Gastroesophageal sphincter (tissue), 4 donors: ENCODE measurements around the gene RAB43. TPM values are rescaled to one million over a fixed set of nuclear protein-coding genes. Genes with fewer than 3 reads are reported as not detected.
"Not testable (repeated sequence)": the region's sequence is repeated elsewhere in the genome, so short reads cannot be mapped to it uniquely, and the experiment has no call there.

Source experiments
- ATAC-seq: fragments of 150-250 bp; one replicate; pipeline ENCODE4 v1.9.1; 2016; ENCODE audit warnings: mild to moderate bottlenecking, moderate library complexity
- H3K27ac ChIP-seq, 4 donors: fragments of 200-600 bp; sonication (generic) in 3 of 4; 1 replicate in 3 of 4; 2 replicates in 1 of 4; pipeline ENCODE4 v1.5.1; 2016 to 2019
- H3K27me3 ChIP-seq: fragments of 200-600 bp; sonication (generic); one replicate; pipeline ENCODE4 v1.5.1; 2019
- H3K36me3 ChIP-seq, 2 donors: fragments of 200-600 bp; sonication (generic); one replicate each; pipeline ENCODE4 v1.5.1; 2019; ENCODE audit warnings: control low read depth in 1 of 2
- H3K4me1 ChIP-seq, 3 donors: fragments of 200-600 bp; sonication (generic); 1 replicate in 2 of 3; 2 replicates in 1 of 3; pipeline ENCODE4 v1.5.1; 2016 to 2019; ENCODE audit warnings: control low read depth in 2 of 3
- H3K4me3 ChIP-seq, 2 donors: fragments of 200-600 bp; sonication (generic); one replicate each; pipeline ENCODE4 v1.5.1; 2019; ENCODE audit warnings: mild to moderate bottlenecking in 1 of 2, moderate library complexity in 1 of 2
- H3K9me3 ChIP-seq, 3 donors: fragments of 200-600 bp; sonication (generic); one replicate each; pipeline ENCODE4 v1.5.1; 2017 to 2019; ENCODE audit warnings: control low read depth in 2 of 3
- EP300 ChIP-seq: sonication (generic); formaldehyde crosslinking; IDR thresholded peaks from one replicate; pipeline ENCODE4 v1.6.1; 2017; ENCODE audit warnings: antibody characterized with exemption, mild to moderate bottlenecking
- POLR2A ChIP-seq, 2 donors: fragments of 450-650 bp; IDR thresholded peaks; one replicate each; pipeline ENCODE4 v1.6.1; 2017; ENCODE audit warnings: antibody characterized with exemption in 2 of 2, mild to moderate bottlenecking in 2 of 2, moderate library complexity in 1 of 2
- POLR2AphosphoS5 ChIP-seq: sonication (generic); formaldehyde crosslinking; IDR thresholded peaks from one replicate; pipeline ENCODE4 v1.6.1; 2017; ENCODE audit warnings: antibody characterized with exemption
- WGBS, 2 donors: methylation state at CpG; one replicate each; pipeline ENCODE4 v1.1.5; 2018; ENCODE audit warnings: low coverage in 1 of 2; 5-methylcytosine and 5-hydroxymethylcytosine counted together
- total RNA-seq, 4 donors: library from RNA; depleted of rRNA; stranded (reverse); fragments of >200 nt; gene quantifications; one replicate each; pipeline ENCODE4 v1.1.0, GENCODE V29; 2016
- TF ChIP-seq, protein P1 (sequence below), 4 experiments: fragments of 200-600 bp in 2 of 4; fragments of 450-650 bp in 2 of 4; sonication (generic) in 1 of 4; IDR thresholded peaks; one replicate each; pipeline ENCODE4 v1.5.1; 2017 to 2019; ENCODE audit warnings: antibody characterized with exemption in 4 of 4, mild to moderate bottlenecking in 2 of 4, moderate library complexity in 2 of 4

RAB43 gene
- total RNA-seq, 4 donors from 2014 or later: 10.3 to 17.9 (median 15.7) TPM

DNA sequence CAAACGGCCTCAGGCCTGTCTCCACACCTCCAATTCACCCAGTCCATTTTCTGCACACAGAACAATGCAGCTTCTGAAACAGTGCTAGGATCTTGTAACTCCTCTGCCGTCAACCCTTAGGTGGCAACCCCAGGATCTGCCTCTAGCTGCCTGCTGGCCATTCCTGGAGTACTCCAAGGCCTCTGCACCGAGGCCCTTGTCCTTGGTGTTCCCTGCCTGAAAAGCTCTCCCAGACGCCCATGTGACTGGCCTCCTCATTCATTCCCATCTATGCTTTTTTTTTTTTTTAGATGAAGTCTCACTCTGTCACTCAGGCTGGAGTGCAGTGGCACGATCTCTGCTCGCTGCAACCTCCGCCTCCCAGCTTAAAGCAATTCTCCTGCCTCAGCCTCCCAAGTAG, 18.3 kb downstream of the RAB43 start:
- TF ChIP-seq EP300: no peak
- no peak for TF ChIP-seq POLR2A (IDR thresholded peaks at IDR 0.05)
- TF ChIP-seq, protein P1, sequence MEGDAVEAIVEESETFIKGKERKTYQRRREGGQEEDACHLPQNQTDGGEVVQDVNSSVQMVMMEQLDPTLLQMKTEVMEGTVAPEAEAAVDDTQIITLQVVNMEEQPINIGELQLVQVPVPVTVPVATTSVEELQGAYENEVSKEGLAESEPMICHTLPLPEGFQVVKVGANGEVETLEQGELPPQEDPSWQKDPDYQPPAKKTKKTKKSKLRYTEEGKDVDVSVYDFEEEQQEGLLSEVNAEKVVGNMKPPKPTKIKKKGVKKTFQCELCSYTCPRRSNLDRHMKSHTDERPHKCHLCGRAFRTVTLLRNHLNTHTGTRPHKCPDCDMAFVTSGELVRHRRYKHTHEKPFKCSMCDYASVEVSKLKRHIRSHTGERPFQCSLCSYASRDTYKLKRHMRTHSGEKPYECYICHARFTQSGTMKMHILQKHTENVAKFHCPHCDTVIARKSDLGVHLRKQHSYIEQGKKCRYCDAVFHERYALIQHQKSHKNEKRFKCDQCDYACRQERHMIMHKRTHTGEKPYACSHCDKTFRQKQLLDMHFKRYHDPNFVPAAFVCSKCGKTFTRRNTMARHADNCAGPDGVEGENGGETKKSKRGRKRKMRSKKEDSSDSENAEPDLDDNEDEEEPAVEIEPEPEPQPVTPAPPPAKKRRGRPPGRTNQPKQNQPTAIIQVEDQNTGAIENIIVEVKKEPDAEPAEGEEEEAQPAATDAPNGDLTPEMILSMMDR (IDR thresholded peaks at IDR 0.05): no peak
- no peak for TF ChIP-seq POLR2AphosphoS5
- Histone ChIP-seq H3K9me3 (no peaks in the 10 kb centered on the region), H3K27ac (no peak overlapping the region), H3K4me1 (peaks cover 0 to 20% (median 0%) of the 10 kb centered on the region in 3 donors), H3K36me3 (peaks cover 0 to 39% of the 10 kb centered on the region in 2 donors), H3K4me3 (no peak overlapping the region), H3K27me3 (no peaks in the 10 kb centered on the region)
- no peak for ATAC-seq
- WGBS, 2 donors: 71 to 90% methylated on average over 2 to 6 of the region's 7 CpGs

DNA sequence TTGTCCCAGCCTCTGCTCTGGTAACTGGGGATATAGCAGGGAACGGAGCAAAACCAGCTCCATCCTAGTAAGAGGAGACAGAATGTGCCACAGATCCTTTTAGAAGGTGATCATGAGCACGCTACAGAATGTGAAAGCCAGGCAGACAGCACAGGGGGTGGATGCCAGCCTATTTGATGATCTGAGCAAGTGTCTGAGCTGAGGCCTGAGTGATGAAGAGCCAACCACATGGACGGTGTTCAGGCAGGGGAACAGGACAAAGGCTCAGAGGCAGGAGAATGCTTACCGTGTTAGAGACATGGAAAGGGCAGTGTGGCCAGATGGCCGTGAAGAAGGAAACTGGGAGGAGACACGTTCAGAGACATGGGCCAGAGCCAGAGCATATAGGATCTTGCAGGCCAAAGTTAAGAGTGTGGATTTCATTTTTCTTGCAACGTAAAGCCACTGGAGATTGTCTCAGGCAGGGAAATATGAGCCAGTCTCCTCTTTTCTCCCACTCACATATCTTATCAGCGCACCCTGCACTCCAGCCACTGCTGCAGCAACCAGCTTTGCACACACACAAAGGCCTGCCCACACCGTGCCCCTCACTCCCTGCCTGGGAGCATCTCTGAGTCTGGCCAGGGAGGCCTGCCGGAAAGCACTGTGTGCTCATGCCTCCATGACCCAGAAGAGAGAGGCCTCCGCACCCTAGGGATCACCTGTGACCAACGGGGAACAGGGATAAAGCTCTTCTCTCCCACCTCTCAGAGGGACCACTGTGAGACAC, 20.1 kb downstream of the RAB43 start:
- H3K9me3 ChIP-seq: no peaks in the 10 kb centered on the region
- no peak for TF ChIP-seq EP300
- no peak for TF ChIP-seq POLR2A (IDR thresholded peaks at IDR 0.05)
- TF ChIP-seq, protein P1 (IDR thresholded peaks at IDR 0.05): no peak
- no peak for TF ChIP-seq POLR2AphosphoS5
- no peak for ATAC-seq

DNA sequence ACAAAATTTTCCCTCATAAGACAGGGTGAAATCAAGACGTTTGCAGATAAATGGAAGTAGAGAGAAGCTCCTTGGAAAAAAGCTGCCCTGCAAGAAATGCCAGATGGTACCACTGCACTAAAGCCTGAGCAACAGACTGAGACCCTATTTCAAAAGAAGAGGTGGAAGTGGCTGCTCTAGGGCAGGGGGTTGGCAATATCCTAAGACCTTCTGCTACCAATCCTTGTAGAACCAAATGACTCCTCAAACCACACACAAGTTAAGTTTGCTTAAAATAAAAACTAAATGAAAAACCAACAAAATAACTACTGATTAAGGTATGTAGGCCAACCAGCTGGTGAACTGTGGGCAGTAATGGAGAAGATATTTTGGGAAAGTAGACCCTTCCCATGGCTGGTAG, 21.3 kb downstream of the RAB43 start:
- no peak overlapping the region for H3K27ac ChIP-seq
- TF ChIP-seq POLR2AphosphoS5: no peak
- TF ChIP-seq, protein P1 (IDR thresholded peaks at IDR 0.05): no peak
- no peak for TF ChIP-seq EP300
- TF ChIP-seq POLR2A (IDR thresholded peaks at IDR 0.05): no peak
- H3K4me3 ChIP-seq: no peak overlapping the region
- WGBS, 2 donors: 79 to 89% methylated on average over 1 of the region's 1 CpG
- H3K9me3 ChIP-seq: no peaks in the 10 kb centered on the region
- H3K4me1 ChIP-seq: no peaks in the 10 kb centered on the region
- H3K36me3 ChIP-seq: peaks cover 0 to 25% of the 10 kb centered on the region in 2 donors
- H3K27me3 ChIP-seq: no peaks in the 10 kb centered on the region
- ATAC-seq: no peak

More for the DNA sequence above, 20.1 kb downstream of the RAB43 start:
- Histone ChIP-seq H3K4me3 (no peak overlapping the region), H3K36me3 (peaks cover 0 to 26% of the 10 kb centered on the region in 2 donors), H3K4me1 (peaks cover 0 to 8% (median 0%) of the 10 kb centered on the region in 3 donors), H3K27ac (no peak overlapping the region), H3K27me3 (no peaks in the 10 kb centered on the region)
- WGBS, 2 donors: 77 to 79% methylated on average over 3 to 4 of the region's 12 CpGs

DNA sequence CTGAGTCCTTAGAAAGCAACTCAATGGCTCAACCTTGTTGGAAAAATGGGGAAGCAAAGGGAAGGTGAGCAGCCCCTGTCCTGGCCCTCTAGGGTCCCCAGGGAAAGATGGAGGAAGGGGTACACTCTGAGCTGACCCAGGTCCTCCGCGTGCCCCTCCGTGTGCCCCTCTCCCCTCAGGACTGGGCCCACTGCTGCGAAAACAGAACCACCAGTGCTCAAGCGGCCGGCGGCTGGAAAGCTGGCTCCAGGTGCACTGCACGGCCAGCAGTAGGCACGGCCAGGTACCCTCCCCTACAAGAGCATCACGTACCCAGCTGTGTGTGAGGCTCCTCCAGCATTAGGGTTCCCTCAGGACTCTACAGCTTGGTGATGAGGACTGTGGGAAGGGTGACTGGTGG, 26.3 kb downstream of the RAB43 start:
- WGBS, 2 donors: 100% methylated on average over 2 of the region's 10 CpGs; no CpG with 5 or more reads in 1 of the 2 donors
- Histone ChIP-seq H3K27me3 (no peaks in the 10 kb centered on the region), H3K4me3 (no peak overlapping the region), H3K36me3 (peaks cover 0 to 51% of the 10 kb centered on the region in 2 donors), H3K27ac (no peak overlapping the region), H3K9me3 (no peaks in the 10 kb centered on the region), H3K4me1 (no peaks in the 10 kb centered on the region)
- TF ChIP-seq, protein P1 (IDR thresholded peaks at IDR 0.05): no peak
- TF ChIP-seq POLR2A (IDR thresholded peaks at IDR 0.05): no peak
- no peak for TF ChIP-seq EP300
- TF ChIP-seq POLR2AphosphoS5: no peak
- no peak for ATAC-seq

DNA sequence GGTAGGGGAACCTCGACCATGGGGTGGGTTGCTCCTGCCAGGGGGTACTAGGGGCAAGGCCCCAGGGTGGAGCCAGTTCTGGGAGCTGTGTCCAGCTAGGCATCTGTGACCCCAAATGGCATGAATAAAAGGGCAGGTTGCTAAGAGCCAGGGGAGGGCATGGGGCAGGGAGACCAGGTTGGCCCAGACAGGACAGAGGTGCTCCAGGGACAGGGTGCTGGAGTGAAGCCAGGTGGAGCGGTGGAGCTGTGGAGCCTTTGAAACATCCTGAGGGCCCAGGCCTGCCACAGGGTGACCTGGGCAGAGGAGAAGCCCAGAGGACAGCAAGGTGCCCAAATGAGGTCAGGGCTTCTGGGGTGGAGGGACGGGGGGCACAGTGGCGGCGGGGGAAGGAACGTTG, 33.3 kb downstream of the RAB43 start:
- not testable (repeated sequence) for H3K4me3 ChIP-seq, H3K27me3 ChIP-seq, H3K9me3 ChIP-seq, H3K27ac ChIP-seq
- H3K36me3 ChIP-seq: peaks cover 0 to 21% of the 10 kb centered on the region in 2 donors
- H3K4me1 ChIP-seq: peaks cover 0 to 15% (median 6%) of the 10 kb centered on the region in 3 donors
- ATAC-seq: peak; percentile 1
- WGBS, 2 donors: no CpG with 5 or more reads among the region's 6 CpGs

DNA sequence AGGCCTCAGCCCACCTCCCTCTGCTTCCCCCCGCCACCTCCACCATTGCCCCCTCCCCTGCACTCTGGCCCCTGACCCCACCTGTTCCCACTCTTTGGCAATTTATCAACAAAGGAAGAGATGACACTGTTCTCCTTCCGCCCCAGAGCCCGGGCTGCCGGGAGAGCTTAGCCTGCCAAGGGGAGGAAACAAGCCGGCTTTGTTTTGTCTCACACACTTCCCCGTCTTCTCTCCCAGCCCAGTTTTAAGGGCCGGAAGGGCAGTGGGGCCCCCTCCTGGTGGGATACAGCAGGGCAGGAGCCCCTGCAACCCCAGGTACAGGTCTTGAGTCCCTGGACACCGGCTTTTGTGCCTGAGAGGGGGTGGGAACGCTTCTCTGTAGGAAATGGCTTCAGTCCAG, 33.7 kb downstream of the RAB43 start:
- peak overlapping the region in 3 of 4 donors; percentile 70 to 88 (median 87) for H3K27ac ChIP-seq
- not testable (repeated sequence) for H3K9me3 ChIP-seq, H3K4me3 ChIP-seq, H3K27me3 ChIP-seq
- WGBS, 2 donors: no CpG with 5 or more reads among the region's 9 CpGs
- peaks cover 0 to 15% (median 6%) of the 10 kb centered on the region in 3 donors for H3K4me1 ChIP-seq
- H3K36me3 ChIP-seq: peaks cover 0 to 17% of the 10 kb centered on the region in 2 donors
- ATAC-seq: peak; percentile 92
